Osteocyte (in vitro differentiated cells): ENCODE measurements around the gene NME7. TPM values are rescaled to one million over a fixed set of nuclear protein-coding genes. Genes with fewer than 3 reads are reported as not detected.

Experiments
- DNase-seq: peaks from one replicate; pipeline ENCODE4 v3.0.0; 2021; ENCODE audit warnings: mixed read lengths; ENCODE audit not compliant: unreplicated experiment; ENCODE audit errors: extremely low spot score
- H3K27ac Mint-ChIP-seq: one replicate; pipeline ENCODE4 v1.8.0; 2021; ENCODE audit warnings: mild to moderate bottlenecking, mixed read lengths; ENCODE audit not compliant: unreplicated experiment
- H3K27me3 Mint-ChIP-seq: one replicate; pipeline ENCODE4 v1.8.0; 2021; ENCODE audit warnings: mixed read lengths; ENCODE audit not compliant: unreplicated experiment
- H3K36me3 Mint-ChIP-seq: one replicate; pipeline ENCODE4 v1.8.0; 2021; ENCODE audit warnings: mixed read lengths; ENCODE audit not compliant: unreplicated experiment
- H3K4me1 Mint-ChIP-seq: one replicate; pipeline ENCODE4 v1.8.0; 2021; ENCODE audit warnings: mixed read lengths; ENCODE audit not compliant: unreplicated experiment
- H3K4me3 Mint-ChIP-seq: one replicate; pipeline ENCODE4 v1.8.0; 2021; ENCODE audit warnings: mild to moderate bottlenecking, moderate library complexity, mixed read lengths; ENCODE audit not compliant: unreplicated experiment
- H3K9me3 Mint-ChIP-seq: one replicate; pipeline ENCODE4 v1.8.0; 2021; ENCODE audit warnings: mixed read lengths; ENCODE audit not compliant: unreplicated experiment
- CTCF ChIP-seq: fragments of 200-600 bp; sonication (generic); IDR thresholded peaks from 2 replicates; pipeline ENCODE4 v1.5.0; 2021; ENCODE audit warnings: antibody characterized with exemption, mild to moderate bottlenecking, moderate library complexity
- total RNA-seq: library from RNA; stranded (reverse); gene quantifications from 2 replicates; pipeline ENCODE4 v1.2.1, GENCODE V29; 2021

NME7 gene
- total RNA-seq, 1 donor from 2014 or later: 20.5 TPM

GRCh38 chr1:169118227-169118626, 249.4 kb downstream of the NME7 start:
- H3K36me3 Mint-ChIP-seq: peaks cover 18% of the 10 kb centered on the region
- no peak for TF ChIP-seq CTCF
- H3K9me3 Mint-ChIP-seq: no peaks in the 10 kb centered on the region
- peak overlapping the region; percentile 38 for H3K27ac Mint-ChIP-seq
- no peaks in the 10 kb centered on the region for H3K27me3 Mint-ChIP-seq
- H3K4me1 Mint-ChIP-seq: peaks cover 54% of the 10 kb centered on the region
- H3K4me3 Mint-ChIP-seq: no peak overlapping the region
- no peak for DNase-seq

- TF ChIP-seq CTCF: no peak
- Mint-ChIP-seq H3K4me1 (peaks cover 60% of the 10 kb centered on the region), H3K9me3 (no peaks in the 10 kb centered on the region), H3K27me3 (no peaks in the 10 kb centered on the region), H3K36me3 (peaks cover 18% of the 10 kb centered on the region), H3K4me3 (no peak overlapping the region), H3K27ac (peak overlapping the region; percentile 36)
- DNase-seq: no peak
These were observed 250.0 kb downstream of the NME7 start for GRCh38 chr1:169117599-169117998.

GRCh38 chr1:169117014-169117413, 250.6 kb downstream of the NME7 start:
- H3K27me3 Mint-ChIP-seq: no peaks in the 10 kb centered on the region
- DNase-seq: no peak
- H3K27ac Mint-ChIP-seq: no peak overlapping the region
- no peak for TF ChIP-seq CTCF
- peaks cover 66% of the 10 kb centered on the region for H3K4me1 Mint-ChIP-seq
- no peaks in the 10 kb centered on the region for H3K9me3 Mint-ChIP-seq
- no peak overlapping the region for H3K4me3 Mint-ChIP-seq
- H3K36me3 Mint-ChIP-seq: peaks cover 23% of the 10 kb centered on the region

GRCh38 chr1:169115891-169116585, 251.6 kb downstream of the NME7 start:
- no peaks in the 10 kb centered on the region for H3K27me3 Mint-ChIP-seq
- H3K36me3 Mint-ChIP-seq: peaks cover 23% of the 10 kb centered on the region
- H3K4me3 Mint-ChIP-seq: no peak overlapping the region
- no peak for DNase-seq
- peaks cover 76% of the 10 kb centered on the region for H3K4me1 Mint-ChIP-seq
- no peaks in the 10 kb centered on the region for H3K9me3 Mint-ChIP-seq
- peak overlapping the region; percentile 36 for H3K27ac Mint-ChIP-seq
- no peak for TF ChIP-seq CTCF

- Mint-ChIP-seq H3K27ac (peak overlapping the region; percentile 94), H3K36me3 (peaks cover 20% of the 10 kb centered on the region), H3K4me1 (peaks cover 81% of the 10 kb centered on the region), H3K9me3 (no peaks in the 10 kb centered on the region), H3K4me3 (peak overlapping the region; percentile 27), H3K27me3 (no peaks in the 10 kb centered on the region)
- no peak for DNase-seq
- no peak for TF ChIP-seq CTCF
These were observed 253.9 kb downstream of the NME7 start for GRCh38 chr1:169113613-169114119.
